HG03135 (cell line): Measurements from ENCODE around the gene MTPN.

Experiments
- ATAC-seq: cut with Tn5 transposase; IDR thresholded peaks from one replicate; pipeline ENCODE4 v1.9.1; 2021; ENCODE audit warnings: mild to moderate bottlenecking, moderate library complexity; ENCODE audit not compliant: unreplicated experiment

MTPN gene

GRCh38 chr7:135899458-135900064 lies 77.6 kb downstream of the MTPN start:
- ATAC-seq, result no peak

GRCh38 chr7:135898226-135898625 lies 78.9 kb downstream of the MTPN start:
- ATAC-seq, result no peak

- no peak for ATAC-seq
These were observed 82.3 kb downstream of the MTPN start for GRCh38 chr7:135894816-135895215.

GRCh38 chr7:135889823-135890222 lies 87.3 kb downstream of the MTPN start:
- ATAC-seq, result no peak

GRCh38 chr7:135888740-135889139 lies 88.4 kb downstream of the MTPN start:
- ATAC-seq, result no peak

- no peak for ATAC-seq
These were observed 90.6 kb downstream of the MTPN start for GRCh38 chr7:135886345-135887132.

GRCh38 chr7:135884495-135885232 lies 92.5 kb downstream of the MTPN start:
- ATAC-seq, result no peak

GRCh38 chr7:135879233-135879632 lies 97.9 kb downstream of the MTPN start:
- ATAC-seq, result no peak

- no peak for ATAC-seq
These were observed 98.9 kb downstream of the MTPN start for GRCh38 chr7:135878284-135878683.

GRCh38 chr7:135877805-135878204 lies 99.4 kb downstream of the MTPN start:
- ATAC-seq, result peak; percentile 75
